HT-29 (cell line): ENCODE measurements around the gene OR14A16. TPM values are rescaled to one million over a fixed set of nuclear protein-coding genes. Genes with fewer than 3 reads are reported as not detected.

Experiments used
- total RNA-seq: library from RNA; depleted of rRNA; stranded (reverse); fragments of >200 nt; shearing (Covaris generic); gene quantifications from 2 replicates; pipeline ENCODE4 v1.2.3, GENCODE V29; 2014; rRNA removed

The OR14A16 gene
- total RNA-seq, 1 experiment from 2014 or later = not detected

Other genes with a start within 250 kb of the OR14A16 start
- not detected in 2 replicates for gene OR2G2, start 235.8 kb downstream of the OR14A16 start, total RNA-seq
- not detected in 2 replicates for gene OR2G3, start 218.5 kb downstream of the OR14A16 start, total RNA-seq
- not detected in 2 replicates for gene OR13G1, start 144.4 kb downstream of the OR14A16 start, total RNA-seq
- gene OR6F1, start 107.5 kb downstream of the OR14A16 start, total RNA-seq = not detected in 2 replicates
- gene OR14K1, start 85.5 kb downstream of the OR14A16 start, total RNA-seq = not detected in 2 replicates
- gene OR14A2, start 76.0 kb downstream of the OR14A16 start, total RNA-seq = not detected in 2 replicates
- gene OR1C1, start 63.6 kb downstream of the OR14A16 start, total RNA-seq = not detected in 2 replicates
- gene OR11L1, start 17.8 kb upstream of the OR14A16 start, total RNA-seq = not detected in 2 replicates
- gene TRIM58, start 33.1 kb upstream of the OR14A16 start, total RNA-seq = not detected in 2 replicates
- not detected in 2 replicates for gene OR2W3, start 71.5 kb upstream of the OR14A16 start, total RNA-seq
- gene OR2T8, start 96.1 kb upstream of the OR14A16 start, total RNA-seq = not detected in 2 replicates
- gene OR2AJ1, start 100.8 kb upstream of the OR14A16 start, total RNA-seq = not detected in 2 replicates
- gene OR2L8, start 124.7 kb upstream of the OR14A16 start, total RNA-seq = not detected in 2 replicates
- not detected in 2 replicates for gene OR2AK2, start 141.1 kb upstream of the OR14A16 start, total RNA-seq
- not detected in 2 replicates for gene OR2L5, start 189.5 kb upstream of the OR14A16 start, total RNA-seq
- gene OR2L2, start 206.0 kb upstream of the OR14A16 start, total RNA-seq = not detected in 2 replicates
- not detected in 2 replicates for gene OR2L3, start 222.7 kb upstream of the OR14A16 start, total RNA-seq